ENCODE measurements around the gene TEX48.

- no peak for TF ChIP-seq CTCF (IDR thresholded peaks at IDR 0.05)
- no peak for TF ChIP-seq EZH2 (IDR thresholded peaks at IDR 0.05)
- TF ChIP-seq EZH2phosphoT487 (IDR thresholded peaks at IDR 0.05): no peak
These were observed 9.3 kb upstream of the TEX48 start for GRCh38 chr9:114691046-114691955.
